Smooth muscle cell of trachea (primary cell): Measurements from ENCODE around the gene ANXA8L1. TPM values are rescaled to one million over a fixed set of nuclear protein-coding genes. Genes with fewer than 3 reads are reported as not detected.

Source experiments
- total RNA-seq: library from RNA; depleted of rRNA; stranded (reverse); fragments of >200 nt; gene quantifications from 2 replicates; pipeline ENCODE4 v1.2.1, GENCODE V29; 2014

Gene ANXA8L1
- total RNA-seq: 0.44 TPM in 1 of 2 replicates, not detected in the other

GRCh38 chr10:46375406-46375805 is at the start of gene ANXA8L1:
ANXA8L1 (plus strand) TSS chr10:46375776; CDS start chr10:46375852, 76 bp downstream.

Other genes with a start within 250 kb of the ANXA8L1 start
- not detected in 2 replicates for gene ANTXRL, start 88.8 kb upstream of the ANXA8L1 start, total RNA-seq
- 0.17 TPM in 1 of 2 replicates, not detected in the other for gene NPY4R, start 90.2 kb downstream of the ANXA8L1 start, total RNA-seq
- gene GPRIN2, start 180.9 kb downstream of the ANXA8L1 start, total RNA-seq: not detected in 2 replicates
- under 0.01 and 0.15 TPM in 2 replicates for gene SYT15, start 203.4 kb downstream of the ANXA8L1 start, total RNA-seq